22Rv1 (cell line): ENCODE measurements around the gene GFRA4.

Experiments used
- ZFX ChIP-seq: fragments of 450-650 bp; IDR thresholded peaks from 2 replicates; pipeline ENCODE4 v1.6.1; 2017; ENCODE audit warnings: antibody characterized with exemption, borderline replicate concordance
- TF ChIP-seq, protein P1 (sequence below): fragments of 450-650 bp; IDR thresholded peaks from 2 replicates; pipeline ENCODE4 v1.5.1; 2017; ENCODE audit warnings: mild to moderate bottlenecking

- TF ChIP-seq, protein P1, sequence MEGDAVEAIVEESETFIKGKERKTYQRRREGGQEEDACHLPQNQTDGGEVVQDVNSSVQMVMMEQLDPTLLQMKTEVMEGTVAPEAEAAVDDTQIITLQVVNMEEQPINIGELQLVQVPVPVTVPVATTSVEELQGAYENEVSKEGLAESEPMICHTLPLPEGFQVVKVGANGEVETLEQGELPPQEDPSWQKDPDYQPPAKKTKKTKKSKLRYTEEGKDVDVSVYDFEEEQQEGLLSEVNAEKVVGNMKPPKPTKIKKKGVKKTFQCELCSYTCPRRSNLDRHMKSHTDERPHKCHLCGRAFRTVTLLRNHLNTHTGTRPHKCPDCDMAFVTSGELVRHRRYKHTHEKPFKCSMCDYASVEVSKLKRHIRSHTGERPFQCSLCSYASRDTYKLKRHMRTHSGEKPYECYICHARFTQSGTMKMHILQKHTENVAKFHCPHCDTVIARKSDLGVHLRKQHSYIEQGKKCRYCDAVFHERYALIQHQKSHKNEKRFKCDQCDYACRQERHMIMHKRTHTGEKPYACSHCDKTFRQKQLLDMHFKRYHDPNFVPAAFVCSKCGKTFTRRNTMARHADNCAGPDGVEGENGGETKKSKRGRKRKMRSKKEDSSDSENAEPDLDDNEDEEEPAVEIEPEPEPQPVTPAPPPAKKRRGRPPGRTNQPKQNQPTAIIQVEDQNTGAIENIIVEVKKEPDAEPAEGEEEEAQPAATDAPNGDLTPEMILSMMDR: no peak
- TF ChIP-seq ZFX: no peak
Observed at GRCh38 chr20:3701061-3701998, 38.1 kb upstream of the GFRA4 start.
